Kidney capillary endothelial cell (primary cell): ENCODE measurements around the gene HDLBP.
"Not testable (repeated sequence)": the region's sequence is repeated elsewhere in the genome, so short reads cannot be mapped to it uniquely, and the experiment has no call there.

Experiments used
- DNase-seq: peaks from one replicate; pipeline ENCODE4 v3.0.0-alpha.2; 2018; ENCODE audit warnings: low spot score

Gene HDLBP

GRCh38 chr2:241209271-241209670 lies 106.2 kb downstream of the HDLBP start:
- no peak for DNase-seq

GRCh38 chr2:241208058-241208457 lies 107.4 kb downstream of the HDLBP start:
- no peak for DNase-seq

GRCh38 chr2:241207641-241208040 lies 107.8 kb downstream of the HDLBP start:
- DNase-seq: no peak

GRCh38 chr2:241207151-241207550 lies 108.3 kb downstream of the HDLBP start:
- no peak for DNase-seq

- DNase-seq: no peak
Measured at GRCh38 chr2:241205086-241205485, 110.4 kb downstream of the HDLBP start.

- DNase-seq: no peak
Measured at GRCh38 chr2:241204490-241204889, 111.0 kb downstream of the HDLBP start.

GRCh38 chr2:241204010-241204384 lies 111.5 kb downstream of the HDLBP start:
- no peak for DNase-seq

- DNase-seq: no peak
Measured at GRCh38 chr2:241203218-241204009, 112.1 kb downstream of the HDLBP start.

- no peak for DNase-seq
Measured at GRCh38 chr2:241202681-241203080, 112.8 kb downstream of the HDLBP start.

GRCh38 chr2:241202268-241202585 lies 113.2 kb downstream of the HDLBP start:
- no peak for DNase-seq

GRCh38 chr2:241201445-241202267 lies 113.8 kb downstream of the HDLBP start:
- no peak for DNase-seq

- no peak for DNase-seq
Measured at GRCh38 chr2:241200822-241201395, 114.6 kb downstream of the HDLBP start.

- no peak for DNase-seq
Measured at GRCh38 chr2:241199897-241200821, 115.3 kb downstream of the HDLBP start.

GRCh38 chr2:241199286-241199685 lies 116.2 kb downstream of the HDLBP start:
- no peak for DNase-seq

GRCh38 chr2:241198381-241199279 lies 116.8 kb downstream of the HDLBP start:
- DNase-seq: no peak

- DNase-seq: no peak
Measured at GRCh38 chr2:241197947-241198346, 117.5 kb downstream of the HDLBP start.

GRCh38 chr2:241197246-241197645 lies 118.2 kb downstream of the HDLBP start:
- not testable (repeated sequence) for DNase-seq

- DNase-seq: no peak
Measured at GRCh38 chr2:241195506-241196130, 119.9 kb downstream of the HDLBP start.

- no peak for DNase-seq
Measured at GRCh38 chr2:241194811-241195210, 120.7 kb downstream of the HDLBP start.

GRCh38 chr2:241193271-241193670 lies 122.2 kb downstream of the HDLBP start:
- DNase-seq: no peak
